HFFc6 (cell line): Measurements from ENCODE around the gene MSX2. TPM values are rescaled to one million over a fixed set of nuclear protein-coding genes. Genes with fewer than 3 reads are reported as not detected.

ENCODE experiments used
- DNase-seq: peaks from one replicate; pipeline ENCODE4 v3.0.0-alpha.2; 2018
- H3K27ac Mint-ChIP-seq: 2 replicates; pipeline ENCODE4 v1.8.0; 2020; ENCODE audit warnings: mild to moderate bottlenecking, mixed read lengths
- H3K27me3 Mint-ChIP-seq: 2 replicates; pipeline ENCODE4 v1.8.0; 2021; ENCODE audit warnings: mild to moderate bottlenecking, moderate library complexity, mixed read lengths; ENCODE audit not compliant: insufficient read depth
- H3K36me3 Mint-ChIP-seq: 2 replicates; pipeline ENCODE4 v1.8.0; 2021; ENCODE audit warnings: low read depth, mixed read lengths
- H3K4me1 Mint-ChIP-seq: 2 replicates; pipeline ENCODE4 v1.8.0; 2020; ENCODE audit warnings: low read depth, mixed read lengths
- H3K4me3 Mint-ChIP-seq: 2 replicates; pipeline ENCODE4 v1.8.0; 2020; ENCODE audit warnings: mild to moderate bottlenecking, moderate library complexity, mixed read lengths
- H3K9me3 Mint-ChIP-seq: 2 replicates; pipeline ENCODE4 v1.8.0; 2020; ENCODE audit warnings: mild to moderate bottlenecking, mixed read lengths
- total RNA-seq, 6 experiments: library from RNA; stranded (reverse); fragmentation: NEBNext Ultra II Directional; extraction: Animal tissue kit (Norgen Biotek cat#: 25700); gene quantifications; 2 replicates in 1 of 6; 3 replicates in 5 of 6; pipeline ENCODE4 v1.2.3, GENCODE V29; 2021
- TF ChIP-seq, protein P1 (sequence below): fragments of 200-600 bp; sonication (generic); IDR thresholded peaks from 2 replicates; pipeline ENCODE4 v1.5.0; 2021; ENCODE audit warnings: antibody characterized with exemption, mild to moderate bottlenecking

Gene MSX2
- total RNA-seq, 6 experiments from 2014 or later, result not detected

- DNase-seq, result no peak
Measured at GRCh38 chr5:174693697-174694385, 30.5 kb upstream of the MSX2 start.

DNA sequence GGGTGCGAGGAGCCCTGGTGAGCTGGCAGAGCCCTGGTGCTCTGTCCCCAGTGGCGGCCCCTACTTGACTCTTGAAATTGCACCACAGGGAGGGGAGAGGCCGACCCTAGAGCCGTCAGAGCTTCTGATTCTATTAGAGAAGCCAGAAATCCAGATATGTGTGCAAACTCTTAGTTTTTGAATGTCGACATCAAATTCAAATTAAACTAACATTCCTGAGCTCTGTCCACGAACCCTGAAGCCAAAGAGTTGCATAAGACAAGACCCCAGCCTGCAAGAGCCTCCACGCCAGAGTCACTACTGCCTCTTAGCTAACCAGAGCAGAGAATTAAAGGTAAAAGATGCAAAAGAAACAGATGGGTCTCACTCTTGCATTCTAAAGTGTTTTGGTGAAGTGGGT is 29.8 kb upstream of the MSX2 start:
- Mint-ChIP-seq H3K27me3 (peaks cover 3% of the 10 kb centered on the region; the same call in 1 of the 2 replicates), H3K36me3 (no peaks in the 10 kb centered on the region), H3K27ac (no peak overlapping the region), H3K4me3 (no peak overlapping the region), H3K4me1 (no peaks in the 10 kb centered on the region), H3K9me3 (peaks cover 30% of the 10 kb centered on the region)
- TF ChIP-seq, protein P1, sequence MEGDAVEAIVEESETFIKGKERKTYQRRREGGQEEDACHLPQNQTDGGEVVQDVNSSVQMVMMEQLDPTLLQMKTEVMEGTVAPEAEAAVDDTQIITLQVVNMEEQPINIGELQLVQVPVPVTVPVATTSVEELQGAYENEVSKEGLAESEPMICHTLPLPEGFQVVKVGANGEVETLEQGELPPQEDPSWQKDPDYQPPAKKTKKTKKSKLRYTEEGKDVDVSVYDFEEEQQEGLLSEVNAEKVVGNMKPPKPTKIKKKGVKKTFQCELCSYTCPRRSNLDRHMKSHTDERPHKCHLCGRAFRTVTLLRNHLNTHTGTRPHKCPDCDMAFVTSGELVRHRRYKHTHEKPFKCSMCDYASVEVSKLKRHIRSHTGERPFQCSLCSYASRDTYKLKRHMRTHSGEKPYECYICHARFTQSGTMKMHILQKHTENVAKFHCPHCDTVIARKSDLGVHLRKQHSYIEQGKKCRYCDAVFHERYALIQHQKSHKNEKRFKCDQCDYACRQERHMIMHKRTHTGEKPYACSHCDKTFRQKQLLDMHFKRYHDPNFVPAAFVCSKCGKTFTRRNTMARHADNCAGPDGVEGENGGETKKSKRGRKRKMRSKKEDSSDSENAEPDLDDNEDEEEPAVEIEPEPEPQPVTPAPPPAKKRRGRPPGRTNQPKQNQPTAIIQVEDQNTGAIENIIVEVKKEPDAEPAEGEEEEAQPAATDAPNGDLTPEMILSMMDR, result no peak
- DNase-seq, result no peak

More at GRCh38 chr5:174693697-174694385, 30.5 kb upstream of the MSX2 start:
- no peak overlapping the region for H3K27ac Mint-ChIP-seq
- no peaks in the 10 kb centered on the region for H3K36me3 Mint-ChIP-seq
- no peaks in the 10 kb centered on the region for H3K4me1 Mint-ChIP-seq
- TF ChIP-seq, protein P1, result no peak
- peaks cover 3% of the 10 kb centered on the region for H3K27me3 Mint-ChIP-seq
- no peak overlapping the region for H3K4me3 Mint-ChIP-seq
- peaks cover 30% of the 10 kb centered on the region for H3K9me3 Mint-ChIP-seq

GRCh38 chr5:174698156-174698555 is 26.2 kb upstream of the MSX2 start:
- H3K27me3 Mint-ChIP-seq, result no peaks in the 10 kb centered on the region; the same call in 1 of the 2 replicates
- peaks cover under 1% of the 10 kb centered on the region; the same call in 1 of the 2 replicates for H3K36me3 Mint-ChIP-seq
- H3K4me1 Mint-ChIP-seq, result no peaks in the 10 kb centered on the region
- TF ChIP-seq, protein P1, result no peak
- no peak overlapping the region for H3K4me3 Mint-ChIP-seq
- H3K9me3 Mint-ChIP-seq, result peaks cover 27% of the 10 kb centered on the region
- no peak overlapping the region for H3K27ac Mint-ChIP-seq
- no peak for DNase-seq

DNA sequence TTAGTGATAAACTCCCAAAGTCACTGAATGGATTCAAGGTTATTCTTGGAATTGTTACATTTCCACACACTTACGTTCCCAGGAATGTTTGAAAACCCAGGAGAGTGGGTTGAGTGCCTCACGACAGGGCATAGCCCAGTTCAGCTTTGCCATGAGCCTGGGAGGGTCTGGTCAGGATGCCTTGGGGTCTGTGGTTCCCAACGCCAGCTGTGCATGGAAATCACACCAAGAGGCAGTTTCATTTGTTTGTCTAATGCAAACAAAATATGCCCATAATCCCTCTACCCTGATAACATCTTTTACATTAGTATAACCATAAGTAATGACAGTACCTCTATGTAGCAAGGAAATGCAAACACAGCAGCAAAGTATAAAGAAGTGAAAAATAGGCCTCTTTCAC is 25.3 kb upstream of the MSX2 start:
- no peaks in the 10 kb centered on the region; the same call in 1 of the 2 replicates for H3K27me3 Mint-ChIP-seq
- peaks cover 30% of the 10 kb centered on the region for H3K9me3 Mint-ChIP-seq
- H3K4me3 Mint-ChIP-seq, result no peak overlapping the region
- peaks cover 5% of the 10 kb centered on the region; the same call in 1 of the 2 replicates for H3K36me3 Mint-ChIP-seq
- DNase-seq, result no peak
- H3K27ac Mint-ChIP-seq, result no peak overlapping the region
- no peaks in the 10 kb centered on the region for H3K4me1 Mint-ChIP-seq
- TF ChIP-seq, protein P1, result no peak

GRCh38 chr5:174706997-174707572 is 17.3 kb upstream of the MSX2 start:
- H3K27ac Mint-ChIP-seq, result no peak overlapping the region
- DNase-seq, result no peak
- H3K9me3 Mint-ChIP-seq, result peaks cover 41% of the 10 kb centered on the region
- TF ChIP-seq, protein P1, result no peak
- peaks cover 5% of the 10 kb centered on the region; the same call in 1 of the 2 replicates for H3K36me3 Mint-ChIP-seq
- H3K4me1 Mint-ChIP-seq, result no peaks in the 10 kb centered on the region
- H3K27me3 Mint-ChIP-seq, result no peaks in the 10 kb centered on the region; the same call in 1 of the 2 replicates
- no peak overlapping the region for H3K4me3 Mint-ChIP-seq
